ENCODE data around the gene MED19.
"Not testable (repeated sequence)": the region's sequence is repeated elsewhere in the genome, so short reads cannot be mapped to it uniquely, and the experiment has no call there.

Gene MED19

DNA sequence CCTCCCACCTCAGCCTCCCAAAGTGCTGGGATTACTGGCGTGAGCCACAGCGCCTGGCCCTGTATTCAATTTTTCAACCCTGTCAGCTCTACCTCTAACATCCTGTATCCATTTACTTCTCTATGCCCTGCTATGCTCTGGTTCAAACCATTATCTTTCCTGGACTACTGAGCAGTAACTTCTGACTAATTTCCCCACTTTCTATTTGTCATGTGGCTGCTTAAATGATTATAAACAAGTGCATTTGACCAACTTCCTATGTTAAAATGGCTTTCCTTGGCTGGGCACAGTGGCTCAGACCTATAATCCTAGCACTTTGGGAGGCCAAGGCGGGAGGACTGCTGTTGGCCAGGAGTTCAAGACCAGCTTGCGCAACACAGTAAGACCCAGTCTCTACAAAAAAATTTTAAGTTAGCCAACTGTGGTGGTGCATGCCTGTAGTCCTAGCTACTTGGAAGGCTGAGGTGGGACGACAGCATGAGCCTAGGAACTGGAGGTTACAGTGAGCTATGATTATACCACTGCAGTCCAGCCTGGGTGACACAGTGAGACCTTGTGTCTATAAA is 2.1 kb downstream of the MED19 start:
- ChIA-PET CTCF (no interaction called here), POLR2A (ENCODE audit: low non-redundant PET) (no interaction called here)
- TF ChIP-seq, protein P1, sequence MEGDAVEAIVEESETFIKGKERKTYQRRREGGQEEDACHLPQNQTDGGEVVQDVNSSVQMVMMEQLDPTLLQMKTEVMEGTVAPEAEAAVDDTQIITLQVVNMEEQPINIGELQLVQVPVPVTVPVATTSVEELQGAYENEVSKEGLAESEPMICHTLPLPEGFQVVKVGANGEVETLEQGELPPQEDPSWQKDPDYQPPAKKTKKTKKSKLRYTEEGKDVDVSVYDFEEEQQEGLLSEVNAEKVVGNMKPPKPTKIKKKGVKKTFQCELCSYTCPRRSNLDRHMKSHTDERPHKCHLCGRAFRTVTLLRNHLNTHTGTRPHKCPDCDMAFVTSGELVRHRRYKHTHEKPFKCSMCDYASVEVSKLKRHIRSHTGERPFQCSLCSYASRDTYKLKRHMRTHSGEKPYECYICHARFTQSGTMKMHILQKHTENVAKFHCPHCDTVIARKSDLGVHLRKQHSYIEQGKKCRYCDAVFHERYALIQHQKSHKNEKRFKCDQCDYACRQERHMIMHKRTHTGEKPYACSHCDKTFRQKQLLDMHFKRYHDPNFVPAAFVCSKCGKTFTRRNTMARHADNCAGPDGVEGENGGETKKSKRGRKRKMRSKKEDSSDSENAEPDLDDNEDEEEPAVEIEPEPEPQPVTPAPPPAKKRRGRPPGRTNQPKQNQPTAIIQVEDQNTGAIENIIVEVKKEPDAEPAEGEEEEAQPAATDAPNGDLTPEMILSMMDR (conservative IDR thresholded peaks at IDR 0.05; ENCODE audit: low read depth): no peak
- DNase-seq (ENCODE audit: low spot score): no peak
- no peak overlapping the region for H3K27ac ChIP-seq

DNA sequence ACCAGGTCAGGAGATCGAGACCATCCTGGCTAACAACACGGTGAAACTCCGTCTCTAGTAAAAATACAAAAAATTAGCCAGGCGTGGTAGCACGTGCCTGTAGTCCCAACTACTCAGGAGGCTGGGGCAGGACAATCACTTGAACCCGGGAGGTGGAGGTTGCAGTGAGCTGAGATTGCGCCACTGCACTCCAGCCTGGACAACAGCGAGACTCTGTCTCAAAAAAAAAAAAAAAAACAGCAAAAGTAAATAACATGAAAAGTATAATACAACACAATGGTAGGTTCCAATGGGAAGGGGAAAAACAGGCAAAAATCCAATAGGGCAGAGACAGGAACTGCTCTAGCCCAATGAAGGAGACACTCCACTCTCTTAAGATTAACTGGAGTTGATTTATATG is 6.6 kb downstream of the MED19 start:
- H3K27ac ChIP-seq; DNase-seq (ENCODE audit: low spot score); POLR2A ChIA-PET (ENCODE audit: low non-redundant PET): not testable (repeated sequence)
- CTCF ChIA-PET: interaction anchor here (0.5 kb wide), 1 partner anchor 8 kb away, joined by 4 read pairs; no protein-coding TSS in a partner anchor

DNA sequence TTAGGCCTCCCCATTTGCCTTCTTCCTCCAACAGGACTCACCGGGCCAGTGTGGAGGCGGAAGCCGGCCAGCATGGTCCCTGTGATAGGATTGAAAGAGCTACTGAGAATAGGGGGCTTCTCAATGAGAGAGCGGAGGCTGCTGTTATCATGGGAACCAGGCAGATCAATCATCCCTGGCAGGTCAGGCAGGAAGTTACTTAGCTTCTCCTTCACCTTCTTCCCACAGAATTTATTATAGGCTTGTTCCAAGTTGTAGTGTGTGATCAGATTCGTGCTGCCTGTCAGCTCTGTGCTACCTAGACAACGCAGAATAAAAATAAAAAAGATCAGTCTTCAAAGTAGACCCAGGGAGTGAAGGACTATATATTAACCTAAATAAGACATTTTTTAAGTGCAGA is 7.1 kb downstream of the MED19 start:
- ChIA-PET POLR2A (ENCODE audit: low non-redundant PET) (no interaction called here), CTCF (no interaction called here)
- DNase-seq (ENCODE audit: low spot score): no peak
- H3K27ac ChIP-seq: no peak overlapping the region
- TF ChIP-seq, protein P1 (conservative IDR thresholded peaks at IDR 0.05; ENCODE audit: low read depth): no peak

DNA sequence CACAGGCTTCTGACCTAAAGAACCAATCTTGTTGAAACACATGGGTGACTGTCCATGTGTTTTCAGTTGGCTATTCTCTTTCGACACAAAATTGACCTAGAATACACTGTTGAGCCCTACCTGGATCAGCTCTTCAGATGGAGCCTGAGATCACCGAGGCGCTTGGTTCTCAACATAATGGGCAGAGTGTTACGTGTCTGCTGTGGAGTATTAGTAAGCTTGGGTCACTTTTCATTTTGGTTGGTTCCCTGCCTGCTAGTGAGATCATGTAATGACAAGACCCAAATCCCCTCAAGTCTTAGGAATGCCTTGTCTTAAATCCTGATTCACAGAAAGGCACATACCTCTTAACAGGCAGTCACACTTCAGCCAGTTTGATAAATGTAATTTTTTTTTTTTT is 8.7 kb downstream of the MED19 start:
- POLR2A ChIA-PET (ENCODE audit: low non-redundant PET): interaction anchor here (1.1 kb wide), 1 partner anchor 28 kb away, joined by 11 read pairs; no protein-coding TSS in a partner anchor
- no peak overlapping the region for H3K27ac ChIP-seq
- TF ChIP-seq, protein P1 (conservative IDR thresholded peaks at IDR 0.05; ENCODE audit: low read depth): no peak
- CTCF ChIA-PET: interaction anchor here (1.0 kb wide), 1 partner anchor 58 kb away, joined by 4 read pairs; no protein-coding TSS in a partner anchor
- no peak for DNase-seq (ENCODE audit: low spot score)

DNA sequence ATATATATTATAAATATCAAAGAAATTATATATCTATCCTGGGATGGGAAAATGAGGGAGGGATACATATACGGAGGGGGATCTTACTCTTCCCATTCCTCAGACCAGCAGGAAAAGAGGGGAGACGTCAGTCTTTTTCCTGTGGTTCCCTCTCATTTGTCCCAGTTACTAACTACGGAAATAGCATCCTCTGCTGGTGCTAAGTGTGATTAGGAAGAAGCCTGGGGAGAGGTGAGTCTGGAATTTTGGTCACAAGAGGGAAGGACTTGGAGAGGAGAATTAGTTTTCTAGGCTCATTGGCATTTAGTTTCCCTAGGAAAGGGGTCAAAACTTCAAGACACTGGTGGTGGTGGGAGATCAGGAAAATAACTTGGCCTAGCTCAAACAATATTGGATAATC is 11.6 kb downstream of the MED19 start:
- no peak for DNase-seq (ENCODE audit: low spot score)
- no peak overlapping the region for H3K27ac ChIP-seq
- TF ChIP-seq, protein P1 (conservative IDR thresholded peaks at IDR 0.05; ENCODE audit: low read depth): no peak
- ChIA-PET CTCF (no interaction called here), POLR2A (ENCODE audit: low non-redundant PET) (no interaction called here)

DNA sequence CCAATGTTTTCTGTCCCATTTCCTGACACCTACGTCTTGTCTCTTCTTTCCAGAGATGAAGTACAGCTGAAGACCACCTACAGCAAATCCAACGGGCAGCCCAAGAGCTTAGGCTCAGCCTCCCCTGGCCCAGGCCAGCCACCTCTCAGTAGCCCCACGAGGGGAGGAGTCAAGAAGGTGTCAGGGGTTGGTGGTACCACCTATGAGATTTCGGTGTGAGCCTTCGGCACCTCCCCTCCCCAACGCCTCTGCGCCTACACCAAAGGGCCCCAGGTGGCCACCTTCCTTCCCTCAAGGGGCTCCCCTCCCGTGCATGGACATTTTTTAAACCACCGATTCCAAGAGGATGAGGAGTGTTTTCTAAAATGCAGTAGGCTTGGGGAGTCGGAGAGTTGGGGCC is 12.2 kb downstream of the MED19 start:
- H3K27ac ChIP-seq: no peak overlapping the region
- ChIA-PET CTCF (interaction anchor here (0.7 kb wide), 1 partner anchor 55 kb away, joined by 3 read pairs; no protein-coding TSS in a partner anchor), POLR2A (ENCODE audit: low non-redundant PET) (no interaction called here)
- TF ChIP-seq, protein P1 (conservative IDR thresholded peaks at IDR 0.05; ENCODE audit: low read depth): no peak
- DNase-seq (ENCODE audit: low spot score): no peak

DNA sequence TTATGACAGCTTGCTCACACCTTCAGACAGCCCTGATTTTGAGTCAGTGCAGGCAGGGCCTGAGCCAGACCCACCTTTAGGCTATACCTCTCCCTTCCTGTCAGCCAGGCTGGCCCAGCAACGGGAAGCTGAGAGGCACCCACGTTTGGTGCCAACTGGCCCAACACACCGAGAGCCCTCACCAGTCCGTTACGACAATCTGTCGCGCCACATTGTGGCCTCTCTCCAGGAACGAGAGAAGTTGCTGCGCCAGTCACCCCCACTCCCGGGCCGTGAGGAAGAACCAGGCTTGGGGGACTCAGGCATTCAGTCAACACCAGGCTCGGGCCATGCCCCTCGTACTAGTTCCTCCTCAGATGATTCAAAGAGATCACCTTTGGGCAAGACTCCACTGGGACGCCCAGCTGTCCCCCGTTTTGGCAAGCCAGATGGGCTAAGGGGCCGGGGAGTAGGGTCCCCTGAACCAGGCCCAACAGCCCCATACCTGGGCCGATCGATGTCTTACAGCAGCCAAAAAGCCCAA is 13.1 kb downstream of the MED19 start:
- TF ChIP-seq, protein P1 (conservative IDR thresholded peaks at IDR 0.05; ENCODE audit: low read depth): no peak
- ChIA-PET POLR2A (ENCODE audit: low non-redundant PET) (no interaction called here), CTCF (interaction anchor here (0.6 kb wide), 2 partner anchors 131 to 449 kb away, joined by 3 read pairs; no protein-coding TSS in a partner anchor)
- no peak for DNase-seq (ENCODE audit: low spot score)
- peak overlapping the region; percentile 37 for H3K27ac ChIP-seq

DNA sequence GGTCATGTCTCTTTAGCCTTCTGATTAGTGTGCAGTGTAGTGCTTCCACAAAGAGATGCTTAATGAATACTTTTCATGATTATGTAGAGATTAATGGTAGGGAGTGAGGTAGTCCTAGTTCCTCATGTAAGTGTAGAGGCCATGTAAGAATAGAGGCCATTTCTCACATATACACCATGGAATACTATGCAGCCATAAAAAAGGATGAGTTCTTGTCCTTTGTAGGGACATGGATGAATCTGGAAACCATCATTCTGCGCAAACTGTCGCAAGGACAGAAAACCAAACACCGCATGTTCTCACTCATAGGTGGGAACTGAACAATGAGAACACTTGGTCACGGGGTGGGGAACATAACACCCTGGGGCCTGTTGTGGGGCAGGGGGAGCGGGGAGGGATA is 21.5 kb downstream of the MED19 start:
- DNase-seq (ENCODE audit: low spot score); H3K27ac ChIP-seq; POLR2A ChIA-PET (ENCODE audit: low non-redundant PET); CTCF ChIA-PET: not testable (repeated sequence)
